ENCODE results near the gene PAOX.

The PAOX gene

DNA sequence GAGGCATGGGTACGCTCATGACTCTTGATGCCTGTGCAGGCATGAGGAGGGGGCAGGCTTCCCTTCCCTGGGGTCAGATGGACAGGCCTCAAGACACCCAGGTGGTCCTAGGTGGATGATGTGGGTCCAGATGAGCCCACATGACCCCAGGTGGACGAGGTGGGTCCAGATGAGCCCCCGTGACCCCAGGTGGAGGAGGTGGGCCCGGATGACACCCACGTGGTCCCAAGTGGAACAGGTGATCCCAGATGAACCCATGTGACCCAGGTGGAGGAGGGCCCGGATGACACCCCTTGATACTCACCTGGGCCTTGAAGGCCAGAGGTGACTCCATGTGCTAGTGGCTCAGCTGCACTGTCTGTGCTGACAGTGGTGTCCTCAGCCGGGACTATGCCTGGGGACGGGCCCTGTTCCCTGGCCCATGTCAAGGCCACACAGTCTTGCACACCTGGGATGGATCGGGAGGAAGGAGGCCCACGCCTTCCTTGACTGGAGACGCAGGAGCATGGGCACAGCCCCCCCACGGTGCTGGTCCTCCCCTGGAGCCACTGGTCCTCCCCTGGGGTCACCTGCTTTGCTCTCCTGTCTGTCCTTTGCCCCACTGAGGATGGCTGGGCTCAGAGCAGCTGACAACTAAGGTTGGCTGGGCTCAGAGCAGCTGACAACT is 28.6 kb upstream of the PAOX start:
- DNase-seq (ENCODE audit: low spot score), result no peak

DNA sequence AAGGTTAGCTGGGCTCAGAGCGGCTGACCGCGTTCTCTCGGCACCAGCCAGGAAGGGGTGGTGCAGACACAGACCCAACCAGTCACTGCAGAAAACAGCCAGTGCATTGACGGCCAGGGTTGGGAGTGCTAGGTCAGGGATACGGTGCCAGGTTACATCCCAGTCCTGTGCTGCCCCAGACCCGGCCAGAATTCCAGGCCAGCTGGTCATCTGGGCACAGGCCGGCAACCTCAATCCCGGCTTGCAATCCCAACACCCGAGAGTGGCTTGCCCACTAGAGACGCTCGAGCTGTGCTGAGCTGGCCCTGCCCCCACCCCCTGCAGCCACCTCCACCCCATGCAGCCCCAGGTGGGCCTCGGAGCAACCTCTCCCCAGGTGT is 28.1 kb upstream of the PAOX start:
- no peak for DNase-seq (ENCODE audit: low spot score)

DNA sequence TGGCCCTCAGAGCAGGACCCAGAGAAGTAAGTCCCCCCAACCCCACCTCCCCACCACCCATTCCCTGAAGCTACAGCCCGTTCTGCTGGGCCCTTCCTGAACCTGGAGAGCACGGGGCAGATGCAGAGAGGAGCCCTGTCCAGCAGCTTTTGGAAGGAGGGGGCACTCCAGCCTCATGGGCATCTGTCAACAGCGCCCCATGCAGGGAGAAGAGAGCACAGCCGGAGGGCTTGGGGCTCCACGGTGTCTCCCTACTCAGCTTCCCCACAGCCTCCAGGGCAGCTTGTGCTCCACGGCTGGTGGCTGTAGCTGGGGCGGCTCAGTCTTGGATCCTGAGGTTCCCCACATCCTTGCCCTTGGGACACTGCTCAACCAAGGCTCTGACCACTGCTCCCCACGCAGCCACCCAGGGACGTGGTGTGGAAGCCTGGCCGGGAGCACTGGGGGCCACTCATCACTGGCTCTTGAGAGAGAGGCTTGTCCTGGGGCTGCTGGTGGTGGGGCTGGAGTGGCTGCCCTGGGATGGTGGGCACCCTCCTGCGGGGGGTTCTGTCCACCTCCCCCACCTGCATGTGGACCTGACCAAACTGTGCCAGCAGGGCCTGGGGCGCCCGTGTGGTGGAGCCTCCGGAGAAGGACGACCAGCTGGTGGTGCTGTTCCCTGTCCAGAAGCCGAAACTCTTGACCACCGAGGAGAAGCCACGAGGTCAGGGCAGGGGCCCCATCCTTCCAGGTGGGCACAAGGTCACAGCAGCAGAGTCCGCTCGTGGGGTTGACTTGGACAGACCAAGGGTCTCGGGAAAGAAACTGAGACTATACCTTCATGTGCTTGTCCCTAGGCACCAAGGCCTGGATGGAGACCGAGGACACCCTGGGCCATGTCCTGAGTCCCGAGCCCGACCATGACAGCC is 27.4 kb upstream of the PAOX start:
- DNase-seq (ENCODE audit: low spot score), result no peak

DNA sequence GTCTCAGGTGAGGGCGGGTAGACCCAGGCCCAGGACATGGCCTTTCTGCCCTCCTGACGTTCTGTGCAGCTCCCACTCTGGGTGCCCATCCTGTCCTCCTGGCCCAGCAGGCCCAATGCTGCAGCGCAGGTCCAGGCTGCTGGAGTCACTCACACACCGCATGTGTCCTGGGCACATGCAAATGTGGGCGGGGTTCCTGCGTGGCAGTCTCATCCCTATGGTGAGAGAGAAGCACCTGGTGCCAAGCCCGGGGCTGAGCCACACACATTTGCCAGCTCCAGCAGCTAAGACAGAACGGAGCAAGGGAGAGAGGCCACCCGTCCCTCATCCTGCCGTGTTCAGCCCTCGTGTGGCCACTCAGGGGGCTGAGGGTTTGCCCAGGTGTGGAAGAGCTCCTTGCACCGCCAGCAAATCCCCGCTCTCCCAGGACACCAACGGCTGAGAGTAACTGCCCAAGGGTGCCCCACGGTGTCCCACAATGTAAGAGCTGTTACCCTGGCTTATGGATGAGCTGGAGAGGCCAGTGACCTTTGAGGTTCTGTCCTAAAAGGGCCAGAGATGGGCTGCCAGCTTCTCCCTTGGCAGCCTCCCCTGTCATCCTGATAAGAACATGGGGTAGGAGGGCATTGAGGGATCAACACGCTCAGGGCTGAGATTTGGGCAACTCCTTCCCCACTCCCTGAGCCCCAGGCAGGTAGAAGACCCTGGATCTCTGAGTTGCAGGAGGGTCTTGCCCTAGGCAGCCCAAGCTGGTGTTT is 25.7 kb upstream of the PAOX start:
- no peak for DNase-seq (ENCODE audit: low spot score)

DNA sequence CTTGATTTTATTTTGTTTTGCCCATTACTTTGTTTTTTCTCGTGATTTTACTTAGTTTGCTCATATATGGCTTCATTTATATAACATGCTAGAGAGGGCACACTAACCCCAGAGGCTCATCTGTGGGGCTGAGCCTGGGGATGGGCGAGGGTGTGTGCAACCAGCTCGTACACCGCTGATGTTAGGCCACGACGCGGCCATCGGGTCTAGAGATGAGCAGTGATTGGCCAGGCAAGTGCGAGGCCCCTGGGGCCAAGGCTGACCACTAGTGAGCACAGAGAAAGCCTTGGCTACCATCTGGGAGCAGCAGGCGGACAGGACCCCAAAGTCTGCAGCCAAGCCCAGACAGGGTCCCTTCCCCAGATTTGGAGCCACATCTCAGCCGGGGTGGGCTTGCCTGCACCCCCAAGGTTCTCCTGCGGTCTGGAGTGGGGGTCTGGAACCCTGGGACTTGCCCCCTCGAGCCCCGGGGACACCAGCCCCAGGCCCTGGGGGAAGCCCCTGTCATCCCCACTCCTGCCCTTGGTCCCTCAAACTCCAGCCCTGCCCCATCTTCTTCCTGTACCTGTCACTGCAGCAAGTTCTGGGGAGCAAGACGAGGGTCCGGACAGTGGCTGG is 25.0 kb upstream of the PAOX start:
- DNase-seq (ENCODE audit: low spot score), result no peak

DNA sequence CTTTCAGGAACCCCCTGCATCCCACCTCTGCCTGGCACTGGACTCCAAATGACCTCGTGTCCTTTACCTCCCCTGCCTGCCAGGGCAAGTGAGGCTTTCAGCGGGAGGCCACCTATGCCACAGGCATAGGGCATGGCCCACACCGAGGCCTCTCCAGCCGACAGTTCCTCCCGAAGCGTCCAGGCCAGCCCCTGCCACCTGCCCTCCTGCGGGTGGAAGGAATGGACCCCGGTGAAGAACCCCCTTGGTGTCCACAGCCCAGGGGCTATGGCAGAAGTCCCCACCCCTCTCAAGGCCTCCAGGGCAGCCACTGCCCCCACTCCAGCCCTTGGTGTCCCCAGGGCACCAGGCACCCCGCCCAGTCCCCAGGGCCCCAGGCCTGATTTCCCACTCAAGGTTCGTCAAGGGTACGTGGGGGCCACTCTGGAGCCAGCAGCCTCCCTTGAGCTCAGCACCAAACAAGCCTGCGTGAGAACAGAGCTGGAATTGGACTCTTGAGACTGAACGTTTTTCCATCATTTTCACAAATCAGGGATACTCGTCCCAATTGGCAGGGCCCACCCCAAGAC is 24.3 kb upstream of the PAOX start:
- no peak for DNase-seq (ENCODE audit: low spot score)

DNA sequence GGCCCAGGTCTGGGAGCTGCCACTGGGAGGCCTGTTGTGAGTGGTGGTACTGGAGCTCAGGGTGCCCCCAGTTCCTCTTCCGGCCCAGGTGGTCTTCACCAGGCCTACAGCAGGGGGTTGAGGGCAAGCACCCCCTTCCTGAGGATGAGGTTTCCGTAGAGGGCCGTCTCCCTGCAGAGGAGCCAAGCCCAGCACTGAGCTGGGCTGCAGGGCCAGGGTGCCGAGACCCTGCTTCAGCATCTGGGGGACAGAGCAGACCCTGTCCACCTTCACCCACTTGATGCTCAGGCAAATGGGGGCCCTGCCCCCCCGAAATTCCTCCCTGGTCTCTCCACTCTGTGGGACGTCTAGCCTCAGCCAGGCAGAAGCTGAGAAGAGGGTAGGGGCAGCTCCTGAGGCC is 23.8 kb upstream of the PAOX start:
- DNase-seq (ENCODE audit: low spot score), result no peak

DNA sequence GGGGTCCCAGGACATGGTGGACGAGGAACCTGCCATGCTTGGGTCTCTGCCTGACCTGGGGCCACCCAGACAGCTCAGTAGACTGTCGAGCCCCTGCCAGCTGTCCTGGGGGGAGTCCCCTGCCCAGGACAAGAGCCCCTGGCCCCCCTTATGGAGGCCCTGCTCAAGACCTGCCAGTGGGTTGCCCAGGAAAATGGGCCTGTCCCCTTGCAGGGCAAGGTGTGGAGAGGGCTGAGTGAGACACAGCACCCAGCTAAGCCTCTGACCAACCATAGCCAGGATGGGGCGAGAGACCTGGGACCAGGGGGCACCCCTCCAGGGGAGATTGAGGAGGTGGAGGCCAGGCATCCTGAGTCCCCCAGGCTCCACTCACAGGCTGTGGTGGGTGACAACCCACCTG is 23.1 kb upstream of the PAOX start:
- no peak for DNase-seq (ENCODE audit: low spot score)

DNA sequence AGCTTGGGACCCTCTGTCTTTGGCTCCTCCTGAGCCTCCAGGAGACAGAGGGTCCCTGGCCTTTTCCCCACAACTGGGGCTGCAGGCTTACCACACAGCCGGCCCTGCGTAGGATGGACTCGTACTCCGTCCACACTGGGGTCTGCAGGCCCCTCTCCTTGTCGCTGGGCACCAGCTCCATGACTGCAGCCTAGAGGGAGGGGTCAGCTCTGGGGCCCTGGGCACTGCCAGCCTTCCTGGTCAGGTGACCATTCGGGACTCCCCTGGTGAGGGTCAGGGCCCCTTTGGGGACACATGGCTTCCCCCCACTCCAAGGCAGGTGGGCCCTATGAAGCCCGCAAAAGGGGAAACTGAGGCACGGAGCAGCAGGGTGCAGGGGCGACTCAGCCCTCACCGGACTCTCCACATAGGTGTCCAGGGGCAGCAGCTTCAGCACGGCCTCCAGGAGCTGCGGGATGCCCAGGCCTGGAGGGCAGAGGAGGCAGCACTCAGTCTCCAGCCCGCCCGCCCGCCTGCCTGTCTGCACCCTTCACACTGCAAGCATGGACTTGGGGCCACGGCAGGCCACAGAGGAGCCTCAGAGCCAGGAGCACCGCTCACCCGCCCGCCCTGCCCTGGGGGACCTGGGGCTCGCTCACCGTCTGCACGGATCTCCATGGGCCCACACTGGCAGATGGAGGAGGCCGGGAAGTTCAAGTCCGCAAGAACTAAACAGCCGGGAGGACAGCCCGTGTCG is 22.3 kb upstream of the PAOX start:
- no peak for DNase-seq (ENCODE audit: low spot score)

DNA sequence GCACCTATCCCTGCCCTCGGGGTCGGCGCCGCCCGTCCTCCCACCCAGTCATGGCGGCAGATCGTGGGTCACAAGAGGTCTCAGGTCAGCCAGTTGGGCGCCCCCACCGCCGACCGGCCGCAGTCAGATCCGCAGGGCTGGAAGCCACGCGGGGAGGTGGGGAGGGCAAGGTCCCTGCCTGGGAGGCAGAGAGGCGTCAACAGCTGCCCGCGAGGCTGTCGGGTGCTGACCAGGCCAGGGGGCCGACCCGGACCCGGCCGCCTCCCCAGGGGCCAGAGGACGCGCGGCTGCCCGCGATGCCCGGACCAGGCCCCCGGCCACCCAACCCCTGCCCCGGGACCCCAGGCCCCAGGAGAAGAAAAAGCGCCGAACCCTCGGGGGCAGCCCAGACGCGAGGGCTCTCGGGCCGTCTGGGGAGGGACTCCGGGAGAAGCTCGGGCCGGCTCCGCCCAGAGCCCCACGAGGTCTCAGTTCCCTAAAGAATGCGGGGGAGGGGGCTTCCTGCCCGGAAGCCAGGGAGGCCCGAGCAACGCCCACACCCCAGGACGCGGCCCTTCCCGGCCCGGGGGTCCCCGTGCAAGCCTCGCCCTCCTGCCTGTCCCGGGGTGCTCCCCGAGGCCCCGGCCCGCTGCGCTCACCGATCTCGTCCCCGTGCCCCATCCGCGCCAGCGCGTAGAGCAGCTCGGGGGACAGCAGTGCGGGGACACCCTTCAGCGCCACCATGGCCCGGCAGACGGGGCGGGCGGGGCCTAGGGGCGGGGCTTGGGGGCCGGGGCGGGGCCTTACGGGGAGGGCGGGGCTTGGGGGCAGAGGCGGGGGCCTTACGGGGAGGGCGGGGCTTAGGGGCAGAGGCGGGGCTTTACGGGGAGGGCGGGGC is 21.5 kb upstream of the PAOX start, which contains the start of gene FUOM:
FUOM (minus strand) TSS at position 735 of the 877 bp plus-strand sequence; CDS start at position 723, 12 bp downstream.
- peak; percentile 46 for DNase-seq (ENCODE audit: low spot score)

DNA sequence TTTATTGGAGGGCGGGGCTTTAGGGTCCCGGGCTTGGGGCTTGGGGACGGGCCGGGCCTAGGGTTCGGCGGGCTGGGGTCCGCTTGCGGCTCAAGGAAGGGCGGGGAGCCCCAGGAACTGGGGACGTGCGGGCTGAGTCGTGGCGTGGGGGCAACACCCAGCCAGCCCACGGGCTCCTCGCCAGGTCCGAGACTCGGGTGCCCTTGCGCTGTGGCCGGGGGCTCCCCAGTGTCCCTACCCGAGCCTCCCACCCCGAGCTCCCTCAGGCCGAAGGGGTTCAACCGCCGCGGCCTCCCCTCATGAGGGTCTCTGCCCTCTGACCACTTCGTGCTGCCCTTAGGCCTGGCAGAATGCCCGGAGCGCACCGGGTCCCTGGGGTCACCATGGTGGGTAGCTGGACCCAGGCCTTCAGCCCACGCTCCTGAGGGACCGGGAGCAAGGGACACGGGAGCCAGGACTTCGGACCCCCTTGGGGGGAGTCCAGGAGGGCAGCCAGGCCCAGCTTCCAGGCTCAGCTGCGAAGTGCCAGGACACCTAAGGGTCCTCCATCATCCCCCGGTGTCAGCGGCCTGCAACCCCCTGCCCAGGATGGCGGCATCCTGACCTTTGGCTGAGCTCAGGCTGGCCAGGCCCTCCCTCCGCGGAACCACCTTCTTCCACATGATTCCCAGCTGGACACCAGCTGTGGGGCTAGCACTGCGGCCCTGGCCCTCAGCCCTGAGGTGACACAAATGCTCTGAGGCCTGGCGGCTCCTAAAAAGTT is 20.7 kb upstream of the PAOX start:
- no peak for DNase-seq (ENCODE audit: low spot score)

DNA sequence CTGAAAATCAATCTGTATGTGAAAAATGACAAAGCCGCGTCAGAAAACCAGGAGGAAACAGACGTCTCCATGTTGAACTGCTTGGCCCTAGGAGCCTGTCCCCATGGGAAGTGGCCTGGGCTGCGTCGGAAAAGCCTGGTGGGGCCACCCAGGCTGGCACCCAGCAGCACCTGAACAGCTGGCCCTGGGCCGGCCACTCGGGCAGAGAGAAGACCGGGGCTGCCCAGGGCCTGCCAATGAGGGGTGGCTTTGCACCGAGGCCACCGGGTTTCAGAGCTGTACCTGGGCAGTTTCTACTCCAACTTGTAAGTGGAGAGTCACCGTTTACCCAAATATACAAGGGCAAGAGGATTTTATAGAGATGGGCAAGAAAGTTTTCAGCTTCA is 20.1 kb upstream of the PAOX start:
- DNase-seq (ENCODE audit: low spot score), result no peak

DNA sequence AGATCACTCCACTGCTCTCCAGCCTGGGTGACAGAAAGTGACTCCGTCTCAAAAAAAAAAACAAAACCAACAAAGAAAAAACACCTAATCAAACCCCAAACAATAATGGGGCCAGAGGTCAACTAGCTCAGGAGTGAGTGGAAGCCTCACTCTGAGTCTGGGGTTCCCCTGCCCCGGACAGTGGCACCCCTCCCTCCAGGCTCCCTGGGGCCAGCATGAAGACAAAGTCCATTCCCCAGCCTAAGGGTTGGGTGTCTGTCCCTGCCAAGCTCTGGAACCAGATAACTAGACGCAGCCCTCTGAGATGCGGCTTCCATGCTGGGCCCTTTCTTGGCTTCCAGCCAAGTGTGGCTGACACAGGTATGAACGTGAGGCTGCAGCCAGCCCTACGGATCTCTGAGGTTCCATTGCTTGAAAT is 19.5 kb upstream of the PAOX start:
- peak; percentile 28 for DNase-seq (ENCODE audit: low spot score)

DNA sequence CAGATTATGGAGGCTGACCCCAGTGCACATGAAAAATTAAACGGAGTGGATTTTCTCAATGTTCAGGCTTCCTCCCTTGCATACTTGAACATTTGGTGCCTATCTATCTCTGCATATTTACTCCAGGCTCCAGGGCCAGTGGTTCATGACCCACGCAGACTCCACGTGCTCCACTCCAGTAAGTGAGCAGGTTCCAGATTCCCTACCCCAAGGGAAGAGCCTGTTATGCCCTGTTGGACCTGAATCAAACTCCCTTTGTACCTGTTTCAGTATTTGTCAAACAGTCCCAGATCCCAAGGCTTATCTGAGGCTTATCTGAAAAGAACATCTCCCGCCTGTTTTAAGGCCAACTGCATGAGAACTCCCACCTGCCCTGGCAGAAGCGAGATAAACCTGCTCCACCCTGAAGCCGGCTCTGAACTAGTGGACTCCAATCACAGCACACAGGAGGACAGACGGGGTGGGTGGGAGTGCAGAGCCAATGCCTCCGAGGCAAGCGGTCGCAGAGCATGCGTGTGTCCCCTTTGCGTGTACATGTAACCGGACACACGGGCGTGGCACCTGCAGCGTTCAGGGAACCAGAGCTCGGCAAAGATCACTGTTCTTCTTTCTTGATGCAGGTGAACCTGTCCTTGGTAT is 19.0 kb upstream of the PAOX start:
- DNase-seq (ENCODE audit: low spot score), result no peak

DNA sequence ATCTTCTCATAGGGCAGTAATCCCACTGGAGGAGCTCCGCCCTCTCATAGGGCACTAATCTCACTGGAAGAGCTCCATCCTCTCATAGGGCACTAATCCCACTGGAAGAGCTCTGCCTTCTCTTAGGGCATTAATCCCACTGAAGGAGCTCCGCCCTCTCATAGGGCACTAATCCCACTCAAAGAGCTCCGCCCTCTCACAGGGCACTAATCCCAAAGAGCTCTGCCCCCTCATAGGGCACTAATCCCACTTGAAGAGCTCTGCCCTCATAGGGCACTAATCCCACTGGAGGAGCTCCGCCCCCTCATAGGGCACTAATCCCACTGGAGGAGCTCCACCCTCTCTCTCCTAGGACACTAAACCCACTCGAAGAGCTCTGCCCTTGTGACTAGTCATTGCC is 17.8 kb upstream of the PAOX start:
- DNase-seq (ENCODE audit: low spot score), result no peak

DNA sequence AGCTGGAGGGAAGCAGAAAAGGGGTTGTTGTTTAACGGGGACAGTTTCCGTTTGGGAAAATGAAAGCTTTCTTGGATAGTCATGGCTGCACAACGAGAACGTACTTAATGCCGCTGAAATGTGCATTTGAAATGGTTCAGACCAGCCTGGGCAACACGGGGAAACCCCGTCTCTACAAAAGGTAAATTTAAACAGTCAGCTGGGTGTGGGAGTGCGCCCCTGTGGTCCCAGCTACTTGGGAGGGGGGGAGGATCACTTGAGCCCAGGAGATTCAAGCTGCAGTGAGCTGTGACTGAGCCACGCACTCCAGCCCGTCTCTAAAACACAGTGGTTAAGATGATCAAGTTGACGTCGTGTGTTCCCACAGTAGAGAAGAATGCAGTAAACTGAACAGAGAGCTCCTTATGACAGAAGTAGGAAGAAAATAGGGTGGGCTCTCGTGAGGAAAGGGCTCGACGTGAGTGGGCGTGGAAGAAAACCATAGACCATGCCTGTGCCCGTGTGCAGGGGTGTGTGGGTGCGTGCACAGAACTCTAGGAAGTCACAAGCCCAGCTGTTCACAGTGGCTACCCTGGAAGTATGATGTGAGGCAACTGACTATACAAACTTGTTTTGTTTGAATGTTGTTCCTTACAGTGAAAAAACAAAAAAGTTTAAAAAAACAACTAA is 17.2 kb upstream of the PAOX start:
- DNase-seq (ENCODE audit: low spot score), result no peak

DNA sequence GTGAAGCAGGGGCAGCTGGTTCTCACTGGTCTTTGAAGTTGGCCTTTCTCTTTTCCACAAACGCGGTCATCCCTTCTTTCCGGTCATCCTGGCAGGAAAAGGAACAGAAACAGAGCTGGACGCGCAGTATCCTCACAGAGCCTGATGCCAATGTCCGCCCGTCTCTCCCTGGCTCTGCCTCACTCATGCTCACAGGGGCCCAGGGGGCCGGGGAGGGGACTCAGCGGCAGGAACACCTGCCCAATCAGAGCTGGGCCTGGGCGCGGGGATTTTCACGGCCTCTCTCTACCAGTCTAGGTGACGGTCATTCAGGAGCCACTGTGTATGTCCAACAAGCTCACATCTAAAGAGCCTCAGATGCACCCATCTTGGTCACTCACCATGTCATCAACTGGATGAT is 16.2 kb upstream of the PAOX start:
- no peak for DNase-seq (ENCODE audit: low spot score)

DNA sequence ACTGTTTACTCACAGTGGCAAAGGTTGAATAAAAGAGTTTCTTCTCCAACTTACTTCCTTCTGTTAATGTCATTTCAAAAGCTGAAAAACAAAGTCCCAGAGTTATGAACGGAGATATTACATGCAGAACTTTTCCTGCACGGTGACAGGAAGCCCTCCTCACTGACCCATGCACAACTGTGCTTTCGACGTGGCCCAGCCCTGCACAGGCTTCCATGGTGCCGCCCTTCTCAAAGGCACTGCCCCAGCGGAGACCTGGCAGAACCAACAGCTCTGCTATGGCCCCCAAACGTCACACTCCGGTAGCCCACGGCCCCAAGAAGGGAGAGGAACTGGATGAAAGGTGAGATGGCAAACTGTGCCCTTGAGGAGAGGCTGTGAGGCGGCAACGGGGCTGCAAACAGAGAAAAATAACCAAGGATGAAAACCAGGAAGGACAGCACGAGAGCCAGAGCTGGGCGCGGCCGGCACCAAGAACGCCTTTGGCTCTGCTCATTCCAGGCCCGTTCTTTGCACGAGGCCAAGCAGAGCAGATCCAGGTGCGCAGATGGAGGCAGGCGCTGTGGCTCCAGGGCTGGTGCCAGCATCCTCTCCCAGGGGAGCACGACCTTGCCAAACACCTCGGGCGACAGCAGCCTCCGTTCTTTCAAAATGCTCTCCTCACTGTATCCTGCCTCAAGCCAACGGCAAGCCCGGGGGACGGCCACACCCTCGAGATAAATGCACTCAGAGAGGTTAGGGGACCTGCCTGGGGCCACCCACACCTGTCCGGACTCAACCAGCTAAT is 14.2 kb upstream of the PAOX start:
- DNase-seq (ENCODE audit: low spot score), result no peak
